H1 (cell line): Measurements from ENCODE around the gene NAA60. TPM values are rescaled to one million over a fixed set of nuclear protein-coding genes. Genes with fewer than 3 reads are reported as not detected.

ENCODE experiments used
- CTCF ChIA-PET: fragments of 300-600 bp; sonication (Branson Sonifier 250); formaldehyde crosslinking; loops from one replicate; lab custom pipeline; 2021; ENCODE audit not compliant: partially characterized antibody; lab: Charles Lee
- POLR2A ChIA-PET: fragments of 300-600 bp; sonication (Branson Sonifier 250); formaldehyde crosslinking; loops from one replicate; lab custom pipeline; 2021; ENCODE audit warnings: inconsistent platforms; ENCODE audit not compliant: partially characterized antibody; lab: Charles Lee
- DNase-seq, 2 experiments: peaks; one replicate each; pipeline versions ENCODE4 v3.0.0 to v3.0.0-alpha.2; 2010 to 2022; ENCODE audit warnings: low spot score in 2 of 2, low read depth in 1 of 2, mixed read lengths in 1 of 2
- FAIRE-seq: peaks from 2 replicates; lab custom pipeline; 2011; peaks lifted over from hg19 to GRCh38; lab: Jason Lieb, UNC
- H2AFZ ChIP-seq: 2 replicates; pipeline ENCODE4 v1.8.1; 2012; ENCODE audit warnings: low read length, inconsistent platforms
- H2AK5ac ChIP-seq: 2 replicates; pipeline ENCODE4 v1.6.1; 2013; ENCODE audit warnings: low read depth, low read length
- H2BK120ac ChIP-seq: replicated peaks from 2 replicates; pipeline ENCODE3; 2013; ENCODE audit warnings: low read depth, low read length, inconsistent platforms
- H2BK12ac ChIP-seq: 2 replicates; pipeline ENCODE4 v1.6.1; 2013; ENCODE audit warnings: low read depth, low read length
- H2BK15ac ChIP-seq: 2 replicates; pipeline ENCODE4 v1.6.1; 2013; ENCODE audit warnings: low read length
- H2BK20ac ChIP-seq: 2 replicates; pipeline ENCODE4 v1.6.1; 2013; ENCODE audit warnings: low read length
- H2BK5ac ChIP-seq: 2 replicates; pipeline ENCODE4 v1.6.1; 2013; ENCODE audit warnings: low read depth, low read length
- H3K14ac ChIP-seq: 2 replicates; pipeline ENCODE4 v1.6.1; 2013; ENCODE audit warnings: inconsistent platforms; ENCODE audit not compliant: insufficient read length
- H3K18ac ChIP-seq: 2 replicates; pipeline ENCODE4 v1.6.1; 2013; ENCODE audit warnings: low read length; ENCODE audit errors: extremely low read depth
- H3K23ac ChIP-seq: 2 replicates; pipeline ENCODE4 v1.6.1; 2013; ENCODE audit warnings: inconsistent platforms; ENCODE audit not compliant: insufficient read length
- H3K23me2 ChIP-seq: 2 replicates; pipeline ENCODE4 v1.6.1; 2013; ENCODE audit warnings: low read depth, low read length
- H3K27ac ChIP-seq: 2 replicates; pipeline ENCODE4 v1.6.1; 2011; ENCODE audit warnings: low read depth, low read length, inconsistent platforms
- H3K27me3 ChIP-seq, 4 experiments: replicated peaks in 1 of 4; 1 replicate in 1 of 4; 2 replicates in 3 of 4; pipeline versions ENCODE4 v1.6.1 to v1.8.1; 2011 to 2013; ENCODE audit warnings: low read length in 3 of 4, mild to moderate bottlenecking in 3 of 4, inconsistent platforms in 2 of 4, mixed read lengths in 2 of 4, moderate library complexity in 1 of 4; ENCODE audit not compliant: control insufficient read depth in 3 of 4, insufficient read depth in 3 of 4; ENCODE audit errors: extremely low read depth in 1 of 4
- H3K36me3 ChIP-seq, 4 experiments: 2 replicates each; pipeline versions ENCODE4 v1.6.1 to v1.8.1; 2011 to 2013; ENCODE audit warnings: mild to moderate bottlenecking in 4 of 4, low read length in 3 of 4, moderate library complexity in 2 of 4, control low read depth in 1 of 4, inconsistent platforms in 1 of 4; ENCODE audit not compliant: insufficient read depth in 4 of 4, control insufficient read depth in 2 of 4
- H3K4ac ChIP-seq: replicated peaks from 2 replicates; pipeline ENCODE3; 2013; ENCODE audit warnings: low read length, low read depth, mixed read lengths, inconsistent platforms; ENCODE audit not compliant: insufficient read length
- H3K4me1 ChIP-seq, 4 experiments: replicated peaks in 1 of 4; 1 replicate in 1 of 4; 2 replicates in 3 of 4; pipeline versions ENCODE4 v1.6.1 to v1.8.1; 2011 to 2013; ENCODE audit warnings: low read length in 3 of 4, inconsistent platforms in 2 of 4, mixed read lengths in 1 of 4; ENCODE audit not compliant: insufficient read depth in 4 of 4, control insufficient read depth in 3 of 4
- H3K4me2 ChIP-seq, 2 experiments: 2 replicates each; pipeline versions ENCODE4 v1.6.1 to v1.8.1; 2011 to 2013; ENCODE audit warnings: low read depth in 2 of 2, low read length in 2 of 2, control low read depth in 1 of 2, inconsistent platforms in 1 of 2, mild to moderate bottlenecking in 1 of 2; ENCODE audit not compliant: insufficient read depth in 1 of 2
- H3K4me3 ChIP-seq, 4 experiments: fragments of 200-600, 300-600 bp in 1 of 4; sonication (generic), shearing (Covaris generic), sonication (Bioruptor Twin) in 1 of 4; 2 replicates each; pipeline versions ENCODE4 v1.5.1 to v1.8.1; 2011 to 2016; ENCODE audit warnings: low read length in 4 of 4, low read depth in 3 of 4, control low read depth in 2 of 4, inconsistent platforms in 2 of 4, mild to moderate bottlenecking in 2 of 4, mixed read lengths in 1 of 4, moderate library complexity in 1 of 4; ENCODE audit not compliant: insufficient read depth in 2 of 4; ENCODE audit errors: extremely low read depth in 1 of 4
- H3K56ac ChIP-seq: replicated peaks from 2 replicates; pipeline ENCODE3; 2013; ENCODE audit warnings: low read depth, mild to moderate bottlenecking, mixed read lengths, low read length, inconsistent platforms; ENCODE audit not compliant: insufficient read length
- H3K79me1 ChIP-seq: 2 replicates; pipeline ENCODE4 v1.6.1; 2013; ENCODE audit warnings: low read depth, low read length, control low read depth
- H3K79me2 ChIP-seq, 2 experiments: 2 replicates each; pipeline versions ENCODE4 v1.6.1 to v1.8.1; 2012 to 2013; ENCODE audit warnings: low read length in 2 of 2, mild to moderate bottlenecking in 2 of 2, inconsistent platforms in 1 of 2; ENCODE audit not compliant: insufficient read depth in 2 of 2, control insufficient read depth in 1 of 2
- H3K9ac ChIP-seq, 4 experiments: replicated peaks in 1 of 4; 1 replicate in 1 of 4; 2 replicates in 3 of 4; pipeline versions ENCODE4 v1.6.1 to v1.8.1; 2011 to 2013; ENCODE audit warnings: low read depth in 3 of 4, low read length in 3 of 4, control low read depth in 2 of 4, mild to moderate bottlenecking in 2 of 4, moderate library complexity in 2 of 4, inconsistent platforms in 1 of 4; ENCODE audit errors: extremely low read depth in 1 of 4
- H3K9me3 ChIP-seq, 2 experiments: 2 replicates each; pipeline versions ENCODE4 v1.6.1 to v1.8.1; 2012 to 2013; ENCODE audit warnings: mild to moderate bottlenecking in 2 of 2, moderate library complexity in 2 of 2, control low read depth in 1 of 2, inconsistent platforms in 1 of 2, low read depth in 1 of 2, low read length in 1 of 2, mixed read lengths in 1 of 2; ENCODE audit not compliant: insufficient read depth in 2 of 2
- H4K20me1 ChIP-seq, 2 experiments: replicated peaks in 1 of 2; 2 replicates each; pipeline versions ENCODE3 to v1.8.1; 2011 to 2013; ENCODE audit warnings: inconsistent platforms in 2 of 2, low read length in 2 of 2, mild to moderate bottlenecking in 1 of 2; ENCODE audit not compliant: insufficient read depth in 2 of 2, control insufficient read depth in 1 of 2
- H4K5ac ChIP-seq: 2 replicates; pipeline ENCODE4 v1.6.1; 2013; ENCODE audit warnings: low read length, low read depth, mixed read lengths, inconsistent platforms; ENCODE audit not compliant: insufficient read length
- H4K8ac ChIP-seq: 2 replicates; pipeline ENCODE4 v1.8.0; 2013; ENCODE audit warnings: mild to moderate bottlenecking, moderate library complexity, low read length, inconsistent platforms; ENCODE audit not compliant: insufficient read depth; ENCODE audit errors: extremely low read depth
- H4K91ac ChIP-seq: replicated peaks from 2 replicates; pipeline ENCODE3; 2013; ENCODE audit warnings: low read length, mixed read lengths, inconsistent platforms; ENCODE audit not compliant: insufficient read length
- CREB1 ChIP-seq: IDR thresholded peaks from 2 replicates; pipeline ENCODE4 v1.6.1; 2012; ENCODE audit warnings: inconsistent platforms
- EZH2 ChIP-seq: fragments of 200-600 bp; sonication (generic); IDR thresholded peaks from 2 replicates; pipeline ENCODE4 v1.7.1; 2012; ENCODE audit warnings: low read depth, mild to moderate bottlenecking, moderate library complexity, low read length, inconsistent platforms; ENCODE audit not compliant: severe bottlenecking
- POLR2A ChIP-seq, 2 experiments: IDR thresholded peaks; 1 replicate in 1 of 2; 2 replicates in 1 of 2; pipeline ENCODE4 v1.6.1; 2011; ENCODE audit warnings: low read depth in 2 of 2, low read length in 2 of 2, mild to moderate bottlenecking in 2 of 2; ENCODE audit errors: control extremely low read depth in 1 of 2
- RNF2 ChIP-seq: fragments of 200-900, 300-1000 bp; sonication (generic); IDR thresholded peaks from 2 replicates; pipeline ENCODE4 v1.7.1; 2016; ENCODE audit warnings: borderline replicate concordance, low read depth, mild to moderate bottlenecking, antibody characterized with exemption, low read length; ENCODE audit not compliant: poor library complexity, severe bottlenecking; ENCODE audit errors: missing control alignments
- SIN3A ChIP-seq, 2 experiments: IDR thresholded peaks in 1 of 2; conservative IDR thresholded peaks in 1 of 2; 2 replicates each; pipeline ENCODE4 v1.6.1; 2011 to 2012; ENCODE audit warnings: low read length in 2 of 2, improper control_type of control experiment in 1 of 2, low read depth in 1 of 2, mild to moderate bottlenecking in 1 of 2
- WGBS, 2 experiments: shearing (Covaris generic) in 1 of 2; methylation state at CpG; one replicate each; pipeline versions ENCODE4 v1.1.6 to v1.1.7; 2013 to 2015; ENCODE audit warnings: low lambda C conversion rate in 2 of 2, mixed read lengths in 2 of 2, inconsistent platforms in 1 of 2, low coverage in 1 of 2, missing lambda C conversion rate in 1 of 2; ENCODE audit not compliant: insufficient replicate concordance in 2 of 2, insufficient coverage in 1 of 2, insufficient read length in 1 of 2; ENCODE audit errors: extremely low coverage in 1 of 2, missing lambda C conversion rate in 1 of 2; 5-methylcytosine and 5-hydroxymethylcytosine counted together
- polyA plus RNA-seq, 7 experiments: library from polyadenylated mRNA; depleted of rRNA in 3 of 7; stranded (reverse) in 5 of 7; unstranded in 2 of 7; fragments of >200 nt in 5 of 7; fragments of 200-250 nt in 2 of 7; gene quantifications; 1 replicate in 5 of 7; 2 replicates in 1 of 7; 4 replicates in 1 of 7; pipeline versions ENCODE4 v1.2.1 to v1.2.3, GENCODE V29; 2011 to 2013; ENCODE audit warnings: missing spikeins in 2 of 7, mixed read lengths in 2 of 7
- total RNA-seq: library from RNA; stranded (reverse); fragmentation: NEBNext Ultra II Directional; extraction: Animal tissue kit (Norgen Biotek cat#: 25700); gene quantifications from 2 replicates; pipeline ENCODE4 v1.2.1, GENCODE V29; 2021
- TF ChIP-seq, protein P1 (sequence below): IDR thresholded peaks from 2 replicates; pipeline ENCODE4 v1.6.1; 2012; ENCODE audit warnings: low read length, inconsistent platforms
- TF ChIP-seq, protein P2 (sequence below), 3 experiments: IDR thresholded peaks; 1 replicate in 2 of 3; 2 replicates in 1 of 3; pipeline versions ENCODE4 v1.5.1 to v1.6.1; 2011; ENCODE audit warnings: low read length in 3 of 3, mild to moderate bottlenecking in 3 of 3, inconsistent platforms in 2 of 3, low read depth in 1 of 3, moderate library complexity in 1 of 3; ENCODE audit not compliant: insufficient read depth in 1 of 3; ENCODE audit errors: control extremely low read depth in 1 of 3

NAA60 gene
- total and polyA plus RNA-seq, 2 of the 8 experiments (the other 6 are each of a cell fraction or from before 2014, with no cell fraction given) = 34.1 to 47.6 TPM

DNA sequence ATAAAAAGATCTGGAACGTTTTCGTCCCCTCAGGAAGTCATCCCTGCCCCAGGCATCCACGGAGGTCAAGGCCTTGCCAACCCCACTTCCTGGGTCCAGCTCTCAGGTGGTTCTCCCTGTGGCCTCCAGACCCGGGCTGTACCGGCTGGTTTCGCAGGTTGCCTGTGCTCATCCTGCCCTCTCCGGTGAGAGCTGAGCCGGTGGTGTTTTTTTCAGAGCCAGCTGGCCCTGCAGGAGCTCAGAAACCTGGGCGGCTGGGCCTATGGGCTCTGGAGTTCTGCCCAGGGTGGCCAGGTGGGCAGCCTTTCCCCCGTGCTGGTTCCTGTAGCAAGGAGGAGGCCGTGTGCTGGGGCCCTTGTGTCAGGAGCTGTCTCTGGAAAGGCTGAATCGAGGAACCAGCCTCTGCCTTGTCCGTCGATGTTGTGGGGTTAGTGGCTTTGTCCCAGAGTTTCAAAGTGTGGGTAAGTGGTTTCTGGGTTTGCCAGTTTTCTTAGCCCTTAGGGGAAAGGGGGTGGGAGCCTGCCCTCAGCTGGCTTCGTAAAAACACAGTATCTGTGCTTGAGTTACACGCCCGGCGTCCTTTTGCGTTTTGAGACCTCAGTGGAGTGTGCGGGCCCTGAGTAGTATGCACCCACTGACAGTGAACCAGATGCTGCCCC is 28.2 kb downstream of the NAA60 start:
- DNase-seq = no peak
- Histone ChIP-seq H4K91ac (no peak overlapping the region), H2AFZ (no peak overlapping the region), H3K4me2 (no peak overlapping the region), H3K4me1 (peaks cover 0 to 18% (median 8%) of the 10 kb centered on the region in 4 experiments; a peak in 6 of 7 replicates), H2BK15ac (no peak overlapping the region), H3K18ac (no peak overlapping the region), H2BK120ac (no peak overlapping the region), H4K5ac (no peak overlapping the region), H2BK20ac (no peak overlapping the region), H3K79me2 (peaks cover 6 to 88% of the 10 kb centered on the region in 2 experiments; a peak in 3 of 4 replicates), H3K9me3 (no peaks in the 10 kb centered on the region), H3K23ac (no peak overlapping the region), H3K23me2 (no peaks in the 10 kb centered on the region), H3K79me1 (peaks cover 26% of the 10 kb centered on the region), H2BK12ac (no peak overlapping the region), H3K36me3 (no peaks in the 10 kb centered on the region; a peak in 1 of 8 replicates), H3K14ac (no peak overlapping the region), H3K27me3 (no peaks in the 10 kb centered on the region), H3K56ac (no peak overlapping the region), H3K9ac (no peak overlapping the region), H4K20me1 (peaks cover 10 to 14% of the 10 kb centered on the region in 2 experiments), H2AK5ac (no peak overlapping the region), H3K4ac (no peak overlapping the region), H3K4me3 (no peak overlapping the region), H4K8ac (no peak overlapping the region; the same call in 1 of the 2 replicates), H3K27ac (no peak overlapping the region), H2BK5ac (no peak overlapping the region)
- CTCF ChIA-PET = interaction anchor here (0.5 to 1.6 kb wide), 2 partner anchors 28 to 549 kb away, joined by 3 to 4 read pairs; no protein-coding TSS in a partner anchor
- POLR2A ChIA-PET = interaction anchor here (1.2 to 3.0 kb wide), 3 partner anchors 8 to 15 kb away, joined by 3 to 9 read pairs (median 5); no protein-coding TSS in a partner anchor
- 92% methylated on average over 20 of the region's 20 CpGs; no CpG with 5 or more reads in 1 of the 2 experiments for WGBS, 2 experiments
- FAIRE-seq = no peak
- TF ChIP-seq RNF2 = no peak
- TF ChIP-seq, protein P1, sequence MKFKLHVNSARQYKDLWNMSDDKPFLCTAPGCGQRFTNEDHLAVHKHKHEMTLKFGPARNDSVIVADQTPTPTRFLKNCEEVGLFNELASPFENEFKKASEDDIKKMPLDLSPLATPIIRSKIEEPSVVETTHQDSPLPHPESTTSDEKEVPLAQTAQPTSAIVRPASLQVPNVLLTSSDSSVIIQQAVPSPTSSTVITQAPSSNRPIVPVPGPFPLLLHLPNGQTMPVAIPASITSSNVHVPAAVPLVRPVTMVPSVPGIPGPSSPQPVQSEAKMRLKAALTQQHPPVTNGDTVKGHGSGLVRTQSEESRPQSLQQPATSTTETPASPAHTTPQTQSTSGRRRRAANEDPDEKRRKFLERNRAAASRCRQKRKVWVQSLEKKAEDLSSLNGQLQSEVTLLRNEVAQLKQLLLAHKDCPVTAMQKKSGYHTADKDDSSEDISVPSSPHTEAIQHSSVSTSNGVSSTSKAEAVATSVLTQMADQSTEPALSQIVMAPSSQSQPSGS = no peak
- no peak for TF ChIP-seq CREB1
- TF ChIP-seq EZH2 = no peak
- no peak for TF ChIP-seq SIN3A (conservative IDR thresholded peaks at IDR 0.05 in 1 of 2, IDR thresholded peaks at IDR 0.05 in 1 of 2; ENCODE audit: low read depth in 1 of 2, low read length in 2 of 2)
- TF ChIP-seq, protein P2, sequence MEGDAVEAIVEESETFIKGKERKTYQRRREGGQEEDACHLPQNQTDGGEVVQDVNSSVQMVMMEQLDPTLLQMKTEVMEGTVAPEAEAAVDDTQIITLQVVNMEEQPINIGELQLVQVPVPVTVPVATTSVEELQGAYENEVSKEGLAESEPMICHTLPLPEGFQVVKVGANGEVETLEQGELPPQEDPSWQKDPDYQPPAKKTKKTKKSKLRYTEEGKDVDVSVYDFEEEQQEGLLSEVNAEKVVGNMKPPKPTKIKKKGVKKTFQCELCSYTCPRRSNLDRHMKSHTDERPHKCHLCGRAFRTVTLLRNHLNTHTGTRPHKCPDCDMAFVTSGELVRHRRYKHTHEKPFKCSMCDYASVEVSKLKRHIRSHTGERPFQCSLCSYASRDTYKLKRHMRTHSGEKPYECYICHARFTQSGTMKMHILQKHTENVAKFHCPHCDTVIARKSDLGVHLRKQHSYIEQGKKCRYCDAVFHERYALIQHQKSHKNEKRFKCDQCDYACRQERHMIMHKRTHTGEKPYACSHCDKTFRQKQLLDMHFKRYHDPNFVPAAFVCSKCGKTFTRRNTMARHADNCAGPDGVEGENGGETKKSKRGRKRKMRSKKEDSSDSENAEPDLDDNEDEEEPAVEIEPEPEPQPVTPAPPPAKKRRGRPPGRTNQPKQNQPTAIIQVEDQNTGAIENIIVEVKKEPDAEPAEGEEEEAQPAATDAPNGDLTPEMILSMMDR (IDR thresholded peaks at IDR 0.05; ENCODE audit: control extremely low read depth in 1 of 3, insufficient read depth in 1 of 3, low read depth in 1 of 3, low read length in 3 of 3) = no peak
- no peak for TF ChIP-seq POLR2A (IDR thresholded peaks at IDR 0.05; ENCODE audit: control extremely low read depth in 1 of 2, low read depth in 2 of 2, low read length in 2 of 2)
